Measurements from ENCODE around the gene TENM3.
A peak's percentile ranks its signal among the peaks of the same experiment; 100 is the strongest.

Gene TENM3

DNA sequence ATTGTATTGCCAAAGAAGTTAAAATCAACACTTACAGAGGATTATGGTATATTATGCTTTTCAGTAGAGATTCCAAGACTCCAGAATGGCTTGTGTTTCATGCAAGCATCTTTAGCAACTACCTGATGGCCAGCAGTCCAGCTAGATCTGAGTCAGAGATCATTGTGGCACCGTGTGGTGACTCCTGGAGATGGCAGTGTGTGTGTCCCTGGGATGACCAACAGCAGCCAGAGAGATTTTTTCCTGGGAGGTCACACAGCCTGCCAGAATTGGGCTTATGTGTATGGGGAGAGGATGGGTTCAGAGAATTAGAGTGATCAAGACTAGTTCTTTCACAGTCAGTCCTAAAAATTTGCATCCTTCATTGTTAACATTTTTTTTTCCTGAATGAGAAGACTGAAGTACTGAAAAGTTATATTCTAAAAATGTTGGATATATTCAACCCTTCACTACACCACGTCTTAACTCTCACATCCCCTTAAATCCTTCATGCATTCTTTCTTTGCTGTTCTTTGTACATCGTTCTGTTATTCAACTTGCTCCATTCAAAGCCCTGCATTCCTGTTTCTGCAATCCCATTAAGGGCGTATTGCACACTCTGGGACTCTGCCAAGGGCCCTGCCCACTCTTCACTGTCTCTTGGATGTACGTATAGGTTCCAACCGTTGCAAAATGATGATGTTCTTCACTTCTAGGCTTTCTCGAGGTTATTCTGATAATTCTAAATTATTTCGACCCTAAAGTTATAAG lies 12.4 kb downstream of the TENM3 start:
- no peak for DNase-seq

DNA sequence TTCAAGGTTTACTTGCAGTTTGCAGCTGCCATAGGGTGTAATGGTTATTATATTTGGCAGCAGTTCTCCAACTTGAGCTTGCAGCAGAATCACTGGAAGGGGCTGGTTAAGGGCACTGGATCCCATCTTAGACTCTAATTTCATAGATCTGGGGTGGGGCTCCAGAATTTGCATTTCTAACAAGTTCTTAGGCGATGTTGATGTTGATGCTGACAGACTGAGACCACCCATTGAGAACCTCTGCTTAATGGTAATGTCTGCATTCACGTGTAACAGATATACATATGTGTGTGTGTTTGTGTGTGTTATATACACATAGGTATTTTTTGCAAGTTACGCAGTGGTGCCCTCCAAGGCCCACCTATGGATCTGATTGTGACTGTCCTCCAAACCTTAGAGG lies 13.8 kb downstream of the TENM3 start:
- no peak for DNase-seq

DNA sequence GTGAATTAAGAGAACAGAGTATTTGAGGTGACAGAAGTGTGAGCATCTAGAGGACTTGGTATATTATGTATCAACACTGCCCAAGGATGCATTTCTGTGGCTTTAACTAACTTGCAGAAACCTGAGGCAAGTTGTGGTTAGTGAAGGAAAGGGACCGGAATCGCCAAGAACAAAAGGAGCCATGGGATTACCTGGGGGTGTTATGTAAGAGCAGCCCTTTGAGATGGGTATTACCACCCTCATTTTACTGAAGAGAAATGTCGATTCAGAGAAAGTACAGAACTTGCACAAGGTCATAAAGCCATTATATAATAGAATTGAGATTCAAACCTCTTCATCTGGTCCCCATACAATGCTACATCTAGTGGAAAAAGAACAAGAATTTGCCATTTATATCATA lies 14.3 kb downstream of the TENM3 start:
- DNase-seq = no peak

DNA sequence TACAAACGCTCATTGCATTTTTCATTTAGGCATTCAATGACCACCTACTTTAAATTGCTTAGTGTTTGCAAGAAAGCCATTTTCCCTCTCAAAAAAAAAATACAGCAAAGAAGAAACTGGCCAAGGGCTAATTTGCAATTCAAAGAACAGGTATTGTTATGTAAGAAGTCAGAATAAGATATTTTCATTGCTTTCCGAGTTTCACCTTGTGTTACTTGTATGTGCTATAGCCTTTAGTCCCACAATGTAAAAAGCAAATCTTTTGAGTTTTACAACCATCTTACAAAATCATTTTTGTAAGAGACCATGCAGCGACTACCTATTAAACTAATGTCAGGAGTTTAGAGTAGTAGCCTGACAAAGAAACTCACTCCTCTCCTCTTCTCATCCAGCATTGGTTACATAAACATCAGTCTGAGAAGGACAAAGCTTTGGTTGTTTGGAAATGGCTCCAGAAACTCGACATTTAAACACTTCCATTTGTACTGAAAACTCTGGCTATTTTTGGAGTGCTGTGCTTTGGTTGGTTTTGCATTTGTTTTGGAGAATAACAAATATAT lies 15.3 kb downstream of the TENM3 start:
- DNase-seq = no peak

DNA sequence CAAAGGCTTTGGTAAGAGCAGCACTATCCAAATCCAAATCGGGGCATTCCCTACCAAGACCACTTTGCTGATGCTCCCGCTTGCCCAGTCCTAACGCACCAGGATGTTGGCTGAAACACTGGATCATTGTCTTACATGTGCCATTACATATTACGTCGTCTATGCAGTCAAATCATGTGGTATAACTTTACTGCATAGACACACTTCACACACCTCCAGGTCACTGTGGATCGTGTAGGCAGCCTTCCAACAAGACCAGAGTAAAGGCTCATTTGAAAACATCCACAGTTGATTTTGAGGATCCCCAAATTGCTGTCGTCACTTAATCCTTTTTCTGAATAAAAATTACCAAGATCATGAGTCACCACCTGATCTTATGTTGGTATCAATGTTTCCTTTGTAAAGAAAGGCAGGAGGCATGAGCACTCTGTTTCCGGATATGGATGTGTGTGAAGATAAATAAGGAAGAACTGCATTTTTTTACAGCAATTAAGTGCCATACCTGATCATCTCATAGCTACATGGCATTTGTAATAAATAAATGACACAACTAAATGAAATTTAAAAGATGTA lies 18.5 kb downstream of the TENM3 start:
- no peak for DNase-seq

DNA sequence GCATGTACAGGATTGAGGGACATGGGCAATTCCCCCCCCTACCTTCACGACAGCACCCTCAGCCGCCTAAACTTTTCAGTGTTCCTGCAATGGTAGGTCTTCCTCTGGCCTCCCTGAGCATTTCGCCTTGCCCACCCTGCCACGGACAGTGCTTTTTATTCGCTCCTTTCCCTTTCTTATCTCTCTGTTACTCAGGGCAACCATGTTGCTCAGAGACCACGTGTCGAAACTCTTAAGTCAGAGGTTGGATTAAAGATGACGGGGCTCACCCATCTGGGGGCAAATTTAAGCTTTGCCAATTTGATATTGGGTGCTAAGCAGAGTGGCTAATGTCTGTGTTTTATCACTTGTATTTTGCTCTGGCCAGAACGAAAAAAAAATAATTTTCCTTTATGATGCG lies 20.4 kb downstream of the TENM3 start:
- no peak for DNase-seq

DNA sequence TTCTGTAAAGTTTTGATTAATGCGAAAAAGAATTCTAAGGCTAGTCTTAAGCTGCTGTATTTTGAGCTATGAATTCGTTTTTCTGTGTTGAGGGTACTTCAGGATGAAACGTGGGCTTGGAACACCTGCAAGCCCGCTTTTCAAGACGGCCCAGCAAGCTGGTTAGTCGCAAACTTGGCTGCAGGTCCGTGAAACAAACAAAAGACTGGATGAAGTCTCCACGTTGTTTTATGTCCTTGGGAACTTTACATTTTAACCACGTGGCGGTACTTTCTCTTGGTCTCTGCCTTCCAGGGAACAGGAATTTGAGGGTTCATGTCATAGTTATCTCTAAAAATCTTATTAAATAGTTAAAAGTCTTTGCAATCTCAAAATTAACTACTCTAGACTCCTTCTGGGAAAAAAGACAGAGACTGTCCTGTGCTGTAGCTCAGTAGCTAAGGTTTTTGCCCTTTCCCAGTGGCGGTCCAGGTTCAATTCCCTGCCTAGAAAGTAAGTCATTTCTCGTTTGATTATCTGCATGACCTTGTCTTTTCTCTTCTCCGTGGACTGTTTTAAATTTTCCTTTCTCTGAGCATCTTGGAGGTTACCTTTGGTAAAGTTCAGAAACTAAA lies 21.0 kb downstream of the TENM3 start:
- DNase-seq = no peak

DNA sequence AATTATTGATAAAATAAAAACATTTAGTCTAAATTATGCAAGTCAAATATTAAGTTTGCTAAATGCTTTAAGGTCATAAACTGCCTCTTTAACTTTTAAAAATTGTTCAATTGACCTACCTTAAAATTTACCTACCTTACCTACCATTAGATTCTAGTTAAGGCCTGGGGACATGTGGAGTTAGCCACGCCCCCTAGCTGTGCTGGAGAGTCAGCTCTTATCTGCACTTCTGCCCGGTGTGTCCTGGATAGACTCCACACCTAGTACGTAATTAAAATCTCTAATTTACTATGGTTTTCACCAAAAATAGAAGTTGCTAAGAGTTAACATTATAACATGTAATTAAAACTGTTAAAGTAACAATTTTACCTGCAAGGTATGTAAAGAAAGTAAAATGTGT lies 22.7 kb downstream of the TENM3 start:
- DNase-seq = no peak

DNA sequence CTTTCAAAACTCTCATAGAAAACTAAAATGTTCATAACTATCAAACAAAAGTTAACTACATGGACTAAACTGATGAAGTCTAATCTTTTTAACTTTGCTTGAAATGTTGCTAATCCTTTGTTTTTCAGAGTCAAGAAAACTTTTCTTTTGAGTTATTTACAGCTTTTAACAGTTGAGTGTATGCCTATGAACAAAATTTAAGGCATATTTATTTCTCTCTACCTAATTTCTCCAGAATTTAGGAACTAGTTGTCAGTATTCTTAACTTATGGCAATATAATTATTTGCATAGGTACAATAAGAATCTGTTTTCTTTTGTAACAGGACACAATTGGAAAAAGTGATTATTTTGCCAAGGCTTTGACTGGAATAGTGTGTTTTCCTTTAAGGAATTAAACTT lies 23.8 kb downstream of the TENM3 start:
- DNase-seq = no peak

DNA sequence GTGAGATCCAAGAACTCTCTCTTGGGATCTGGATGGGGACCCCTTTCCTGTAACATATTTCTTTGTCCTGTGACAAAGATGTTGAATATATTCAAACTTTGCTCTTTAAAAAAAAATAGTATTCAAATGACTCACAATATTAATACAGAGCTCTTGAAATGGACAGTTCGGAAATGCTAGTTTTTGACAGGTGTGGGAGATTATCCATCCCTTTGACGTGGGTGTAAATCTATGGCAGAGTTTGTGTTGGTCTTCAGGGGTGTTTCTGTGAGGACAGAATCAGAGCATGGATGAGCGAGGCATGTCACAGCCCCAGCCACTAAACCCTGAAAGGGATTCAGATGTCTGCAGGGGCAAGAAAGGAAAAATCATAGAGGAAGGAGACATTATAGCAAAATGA lies 25.8 kb downstream of the TENM3 start:
- no peak for DNase-seq

DNA sequence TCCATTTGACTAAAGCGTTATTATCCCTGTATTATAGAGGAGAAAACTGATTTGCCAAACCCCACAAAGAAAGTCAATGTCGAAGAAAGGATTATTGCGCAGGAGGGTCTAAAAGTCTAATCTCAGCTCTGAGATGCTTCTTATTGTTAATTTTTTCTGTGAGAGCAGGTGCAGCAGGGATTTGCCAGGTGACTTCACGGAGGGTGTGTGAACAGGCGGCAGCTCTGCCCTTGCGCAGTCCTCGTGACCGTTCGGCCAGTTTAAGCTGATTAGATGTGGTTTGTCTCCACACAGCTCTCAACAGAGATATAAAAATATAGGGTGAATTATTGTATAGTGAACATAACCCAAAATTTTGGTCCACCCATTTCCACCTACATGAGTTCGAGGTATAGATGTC lies 28.5 kb downstream of the TENM3 start:
- no peak for DNase-seq

DNA sequence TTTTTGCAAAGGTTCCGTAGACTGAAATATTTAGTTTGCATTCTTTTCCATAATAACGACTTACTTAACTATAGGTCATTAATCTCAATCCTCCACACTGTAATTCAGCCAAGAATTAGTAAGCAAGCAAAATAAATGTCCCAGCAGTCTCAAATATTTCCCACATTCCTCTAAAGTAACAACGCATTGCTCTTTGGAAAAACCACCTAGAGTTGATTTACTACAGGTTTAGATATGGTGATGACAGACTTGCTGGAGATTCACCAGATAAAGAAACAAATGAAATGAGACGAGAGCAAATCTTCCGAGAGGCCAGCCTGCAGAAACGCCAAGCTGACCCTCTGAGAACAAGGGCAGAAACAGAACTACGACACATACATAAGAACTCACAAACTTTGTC lies 28.9 kb downstream of the TENM3 start:
- no peak for DNase-seq

DNA sequence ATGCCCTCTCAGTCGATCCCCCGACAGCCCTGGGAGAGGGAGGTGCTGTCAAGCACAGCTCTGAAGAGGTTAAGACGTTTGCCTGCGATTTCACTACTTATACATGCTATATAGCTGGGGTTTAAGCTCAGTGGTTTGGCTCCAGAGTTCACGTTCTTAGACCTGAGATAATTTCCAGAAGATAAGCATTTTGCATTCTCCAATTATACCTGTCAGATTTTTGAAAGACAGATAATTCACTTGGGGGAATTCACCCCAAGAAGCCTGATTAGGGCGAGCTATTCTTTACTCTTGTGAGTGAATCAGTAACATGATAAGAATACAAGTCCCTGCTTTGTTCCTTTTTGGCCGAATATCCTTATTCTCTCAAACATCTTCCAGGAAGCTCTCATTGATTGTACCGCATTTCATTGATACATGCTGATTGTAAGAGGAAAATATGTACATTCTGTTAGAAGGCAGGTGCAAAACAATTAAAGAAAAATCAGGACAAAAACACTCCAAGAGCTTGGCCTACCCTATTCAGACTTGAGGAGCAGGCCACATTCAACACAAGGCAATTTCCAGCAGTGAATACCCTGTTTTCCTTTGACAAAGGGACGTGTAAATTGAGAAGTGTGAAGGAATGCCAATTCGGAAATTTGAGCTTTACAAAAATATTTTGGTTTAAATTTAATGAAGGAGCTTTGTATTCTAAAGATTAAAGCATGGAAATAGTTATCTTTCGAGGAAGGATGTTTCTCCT lies 30.2 kb downstream of the TENM3 start:
- no peak for DNase-seq

DNA sequence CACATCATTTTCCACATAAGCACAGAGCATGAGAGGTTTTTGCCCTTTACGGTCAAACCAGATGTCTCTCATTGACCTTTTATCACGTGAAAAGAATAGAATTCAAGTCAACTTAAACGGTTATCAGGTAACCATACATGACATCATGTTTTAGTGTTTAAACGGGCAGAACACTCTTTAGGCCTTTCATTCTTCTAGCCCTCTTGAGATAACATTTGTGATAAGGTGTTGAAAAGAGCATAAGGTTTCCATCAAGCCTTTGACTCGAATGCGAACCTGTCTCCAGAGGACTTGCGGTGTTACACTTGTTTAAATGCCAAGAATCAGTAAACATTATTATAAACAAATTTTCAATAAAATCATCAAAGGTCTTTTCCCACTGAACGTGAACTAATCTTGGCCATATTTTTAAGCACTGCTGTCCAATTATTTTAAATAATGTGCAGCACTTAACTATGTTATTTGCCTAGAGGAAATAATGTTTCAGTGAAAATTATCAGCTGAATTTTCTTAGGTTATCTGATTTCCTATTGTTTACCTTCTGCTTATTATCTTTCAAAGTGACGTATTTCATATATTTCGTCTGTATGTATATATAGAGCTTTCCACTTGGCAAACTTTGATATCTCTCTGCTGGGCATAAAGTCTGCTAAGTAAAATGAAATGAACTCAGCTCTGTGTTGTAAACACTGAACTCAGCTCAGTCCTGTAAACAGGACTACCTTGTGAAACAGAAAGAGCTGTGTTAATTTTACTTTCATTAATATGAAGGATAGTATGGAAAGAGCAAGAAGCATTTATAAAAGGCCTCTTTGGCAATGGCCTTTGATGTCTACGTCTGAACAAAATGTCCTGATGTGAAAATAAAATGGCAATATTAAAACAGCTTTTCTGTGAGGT lies 33.3 kb downstream of the TENM3 start:
- DNase-seq = no peak

DNA sequence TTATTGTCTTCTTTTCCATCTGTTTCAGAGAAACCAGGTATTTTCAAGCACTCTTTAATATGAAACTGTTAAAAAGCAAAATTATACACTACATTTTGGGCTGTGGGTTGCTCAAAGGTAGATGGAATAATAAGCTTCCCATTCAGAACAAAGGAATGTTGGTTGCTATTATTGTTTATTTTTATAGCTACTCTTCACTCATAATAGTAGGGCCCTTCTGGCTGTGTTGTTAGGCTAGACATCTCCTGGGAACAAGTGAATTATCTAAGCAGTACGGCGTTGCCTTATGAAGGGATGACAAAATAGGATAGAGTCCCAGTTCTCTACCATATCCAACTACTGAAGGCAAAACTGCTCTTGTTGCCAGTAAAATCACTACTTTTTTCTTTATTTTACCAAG lies 34.2 kb downstream of the TENM3 start:
- DNase-seq = peak; percentile 43

DNA sequence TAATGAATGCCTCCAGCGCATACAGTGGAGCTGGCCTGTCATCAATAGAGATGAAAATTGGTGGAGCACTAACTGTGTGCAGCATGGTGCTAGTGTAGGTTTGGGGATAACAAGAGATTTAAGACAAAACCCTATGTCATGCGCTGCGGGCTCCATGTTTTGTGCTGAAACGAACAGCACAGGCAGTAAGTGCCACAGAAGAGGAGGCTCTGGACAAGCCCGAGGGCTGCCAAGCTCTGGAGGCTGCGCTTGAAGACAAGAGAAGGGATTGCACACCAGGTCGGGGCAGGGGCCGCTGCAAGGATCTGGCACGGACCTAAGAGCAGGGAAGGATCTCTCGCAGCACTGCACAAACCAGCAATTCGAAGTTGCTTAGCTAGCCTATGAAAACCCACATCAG lies 35.5 kb downstream of the TENM3 start:
- DNase-seq = no peak

DNA sequence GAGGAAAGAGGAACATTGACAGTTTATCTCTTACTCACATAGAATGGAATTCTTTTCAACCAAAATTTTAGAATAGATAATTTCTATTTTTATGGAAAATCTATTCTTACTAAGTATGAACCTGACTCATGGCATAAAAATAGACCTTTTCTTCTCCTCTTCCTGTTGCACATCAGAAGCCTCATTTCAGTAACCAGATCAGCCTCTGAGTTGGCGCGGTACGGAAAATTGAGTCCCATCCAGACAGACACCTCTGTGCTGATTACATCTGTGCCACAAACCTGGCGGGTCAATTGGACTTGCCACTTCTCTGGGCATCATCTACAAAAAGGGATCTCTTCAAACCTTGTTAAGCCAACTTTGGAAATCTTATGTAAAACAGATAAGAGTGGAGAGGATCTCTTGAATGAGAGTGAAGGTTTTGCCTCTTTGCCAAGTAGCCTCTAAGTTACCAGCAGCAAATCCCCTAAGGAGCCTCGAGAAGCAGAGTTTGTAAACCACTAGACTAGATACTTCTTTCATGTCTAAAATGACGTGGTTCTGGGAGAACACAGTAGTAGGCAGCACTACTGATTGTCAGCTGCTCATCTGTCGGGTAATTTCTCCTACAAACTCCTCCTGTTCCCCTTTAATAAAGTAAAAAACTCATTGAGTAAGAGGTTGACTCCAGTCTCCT lies 37.4 kb downstream of the TENM3 start:
- DNase-seq = peak; percentile 48

DNA sequence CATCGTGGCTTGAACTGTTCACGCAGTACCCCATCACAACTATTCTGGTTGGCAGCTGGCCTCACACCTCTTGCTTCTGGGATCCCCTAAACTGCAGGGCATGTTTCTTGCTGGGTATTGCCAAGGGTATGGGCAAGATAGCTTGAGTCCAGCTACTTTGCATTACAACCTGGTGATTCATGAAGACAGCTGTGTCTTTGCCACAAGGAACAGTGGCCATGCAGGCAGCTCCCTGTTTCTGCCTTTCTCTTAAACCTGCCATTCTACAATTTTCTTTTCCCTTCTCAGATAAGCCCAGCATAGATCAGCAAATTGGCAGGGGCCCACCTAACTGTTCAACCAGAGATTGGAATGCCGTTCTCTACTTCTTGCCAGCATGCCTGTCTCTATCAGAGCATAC lies 42.8 kb downstream of the TENM3 start:
- peak; percentile 33 for DNase-seq

DNA sequence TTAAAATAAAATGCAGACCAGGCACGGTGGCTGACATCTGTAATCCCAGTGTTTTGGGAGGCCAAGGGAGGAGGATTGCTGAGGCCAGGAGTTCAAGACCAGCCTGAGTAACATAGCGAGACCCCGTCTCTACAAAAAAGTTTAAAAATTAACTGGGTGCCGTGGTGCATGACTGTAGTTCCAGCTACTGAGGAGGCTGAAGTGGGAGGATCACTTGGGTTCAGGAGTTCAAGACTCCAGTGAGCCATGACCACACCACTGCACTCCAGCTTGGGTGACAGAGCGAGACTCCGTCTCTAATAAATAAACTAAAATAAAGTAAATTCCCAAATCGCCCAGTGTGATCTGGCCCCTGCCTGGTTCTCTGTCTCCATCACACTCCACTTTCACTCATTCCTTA lies 43.7 kb downstream of the TENM3 start:
- DNase-seq = no peak

DNA sequence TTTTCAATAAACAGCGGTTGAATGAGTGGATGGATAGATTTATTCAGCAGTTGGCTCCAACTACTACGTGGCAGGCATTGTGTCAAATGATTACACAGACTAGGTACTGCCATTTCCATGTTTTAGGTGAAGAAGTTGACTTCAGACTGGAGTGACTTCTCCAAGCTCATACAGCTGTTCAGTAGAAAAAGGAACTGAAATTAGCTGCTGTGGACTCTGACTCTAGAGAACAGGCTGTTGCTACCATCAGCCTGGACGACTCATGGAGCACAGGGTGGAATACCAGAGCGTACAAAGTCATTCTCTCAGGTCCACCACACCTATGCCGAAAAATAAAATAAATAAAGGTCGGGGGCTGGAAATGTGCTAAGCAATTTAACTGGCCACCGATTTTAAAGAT lies 45.3 kb downstream of the TENM3 start:
- DNase-seq = no peak

DNA sequence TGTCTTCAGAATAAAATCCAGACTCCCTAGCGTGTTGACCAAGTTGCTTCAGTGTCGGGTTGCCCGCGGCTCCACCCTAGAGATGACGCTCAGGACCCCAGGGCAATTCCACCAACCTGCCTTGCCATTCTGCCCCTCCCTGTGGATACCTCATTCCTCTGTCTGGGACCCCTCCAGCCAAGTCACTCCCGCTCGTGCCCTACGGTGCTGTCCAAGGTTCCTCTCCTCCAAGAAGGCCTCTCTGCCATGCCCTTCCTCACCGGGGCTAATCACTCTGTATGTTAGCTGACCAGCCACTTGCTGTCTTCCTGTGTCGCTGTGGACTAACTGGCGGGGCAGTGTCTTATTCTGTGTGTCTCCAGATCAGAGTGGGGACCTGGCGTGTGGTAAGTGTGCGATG lies 46.6 kb downstream of the TENM3 start:
- no peak for DNase-seq

DNA sequence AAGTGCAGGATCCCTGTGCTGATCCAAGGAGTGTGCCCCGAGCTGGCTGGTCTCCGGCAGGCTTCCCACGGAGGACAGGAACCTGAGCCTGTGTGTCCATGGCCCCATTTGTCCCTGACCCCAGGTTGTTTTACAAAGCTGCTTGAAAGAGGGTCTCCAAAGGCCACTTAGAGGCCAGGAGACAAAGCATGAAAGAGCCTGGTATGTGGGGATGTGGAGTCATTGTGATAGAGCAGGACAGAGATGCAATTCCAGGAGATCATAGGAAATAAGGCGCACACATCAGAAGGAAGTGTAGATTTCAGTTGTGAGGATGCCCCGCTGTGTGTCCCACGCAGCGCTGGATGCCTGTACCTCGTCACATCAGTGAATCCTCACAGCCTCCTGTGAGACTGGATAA lies 48.0 kb downstream of the TENM3 start:
- DNase-seq = no peak
